ENCODE data around the gene DNAH7.
"Not testable (repeated sequence)": the region's sequence is repeated elsewhere in the genome, so short reads cannot be mapped to it uniquely, and the experiment has no call there.

DNAH7 gene

DNA sequence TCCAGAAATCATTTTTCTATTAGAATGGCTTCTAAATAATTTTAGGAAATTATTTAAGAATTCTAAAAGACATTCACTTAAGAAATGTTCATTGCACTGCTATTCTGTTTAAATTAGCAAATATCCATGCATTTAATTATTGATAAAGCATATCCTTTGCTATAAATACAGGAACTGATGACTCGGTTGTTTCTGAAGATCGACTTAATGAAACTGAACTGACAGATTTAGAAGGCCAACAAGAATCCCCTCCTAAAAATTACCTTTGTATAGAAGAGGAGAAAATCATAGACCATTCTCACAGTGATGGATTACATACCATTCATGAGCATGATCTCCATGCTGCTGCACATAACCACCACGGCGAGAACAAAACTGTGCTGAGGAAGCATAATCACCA, 352.2 kb downstream of the DNAH7 start:
- no peak for DNase-seq (ENCODE audit: low read depth)

DNA sequence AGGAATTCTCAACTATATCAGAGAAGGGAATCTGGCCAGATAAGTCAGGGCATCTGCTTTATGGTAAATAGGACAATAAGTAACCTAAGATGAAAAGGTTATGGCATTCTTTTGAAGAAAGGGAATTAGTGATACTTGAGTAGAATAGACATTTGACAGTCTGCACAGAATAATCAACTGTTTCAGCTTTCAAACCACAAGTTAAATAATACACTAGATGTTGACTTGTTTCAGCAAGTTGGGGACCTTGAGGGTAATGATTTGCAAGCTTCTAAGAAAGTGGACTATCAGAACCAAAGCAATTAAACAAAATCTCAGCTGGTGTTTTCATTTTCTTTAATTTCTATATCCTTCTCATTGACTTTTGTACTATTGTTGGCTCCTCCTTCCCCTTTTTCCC, 357.2 kb downstream of the DNAH7 start:
- DNase-seq (ENCODE audit: low read depth), result no peak

DNA sequence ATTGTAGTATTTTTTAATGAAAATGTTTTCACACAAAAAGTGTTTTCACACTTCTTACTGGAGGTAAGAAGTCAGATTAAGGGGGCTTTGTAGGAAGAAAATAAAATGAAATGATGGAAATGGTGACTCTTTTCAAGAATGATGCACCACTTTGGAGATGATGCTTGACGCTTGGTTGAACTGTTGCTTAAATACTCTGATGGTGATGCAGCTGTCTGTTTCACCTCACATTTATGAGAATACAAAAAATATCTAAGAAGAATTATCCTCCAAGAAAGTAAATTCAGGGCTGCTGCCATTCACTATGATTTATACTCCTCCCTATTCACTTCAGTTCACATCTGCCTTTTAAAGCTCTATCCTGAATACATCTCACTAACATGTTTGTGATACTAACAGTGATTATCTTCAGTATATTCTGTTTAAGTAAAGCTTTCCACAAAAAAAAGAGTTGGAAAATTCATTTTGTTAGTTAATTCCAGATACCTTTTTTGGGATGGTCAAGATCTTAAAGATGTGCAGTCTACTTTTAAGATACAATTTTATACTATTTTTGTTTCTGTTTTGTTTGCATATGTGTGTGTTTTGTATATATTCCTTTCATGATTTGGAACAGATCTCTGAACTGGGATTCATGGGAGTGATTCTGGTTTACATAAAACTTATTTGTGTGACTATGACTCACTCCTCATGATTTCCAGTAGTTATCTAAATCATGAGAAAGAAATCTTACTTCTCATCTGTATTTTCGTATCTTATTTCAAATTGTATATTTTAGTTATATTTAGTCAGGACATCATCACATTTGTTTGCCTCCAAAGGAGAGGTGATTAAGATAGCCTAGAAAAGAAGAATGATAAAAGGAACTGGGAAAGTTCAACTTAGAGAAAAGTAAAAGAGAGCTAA, 358.5 kb downstream of the DNAH7 start:
- DNase-seq (ENCODE audit: low read depth), result no peak

DNA sequence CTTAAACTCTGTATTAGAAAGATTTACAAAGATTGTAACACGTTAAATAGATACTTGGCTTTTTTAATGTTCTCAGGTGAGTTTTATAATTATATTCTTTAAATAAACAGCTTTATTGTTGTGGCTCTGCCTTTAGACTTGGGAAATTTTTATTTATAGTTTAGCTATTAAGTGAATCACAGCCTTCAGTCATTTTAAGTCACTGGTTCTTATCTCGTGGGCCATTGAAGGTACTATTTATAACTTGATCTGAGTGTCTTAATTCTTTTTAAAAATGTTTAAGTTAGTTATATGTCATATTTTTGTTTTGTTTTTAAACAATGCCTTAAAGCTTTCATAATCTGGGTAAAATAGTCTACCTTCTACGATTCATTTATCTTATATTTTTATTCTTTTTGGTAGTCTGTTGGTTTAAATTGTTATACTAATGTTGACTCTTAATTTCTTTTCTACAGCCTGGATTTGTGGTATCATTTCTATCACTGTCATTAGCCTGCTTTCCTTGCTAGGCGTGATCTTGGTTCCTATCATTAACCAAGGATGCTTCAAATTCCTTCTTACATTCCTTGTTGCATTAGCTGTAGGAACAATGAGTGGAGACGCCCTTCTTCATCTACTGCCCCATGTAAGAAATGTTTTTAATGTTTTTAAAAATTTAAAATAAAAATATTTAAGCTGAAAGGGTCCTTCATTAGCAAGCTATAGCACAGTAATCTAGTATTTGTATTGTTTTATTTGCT, 362.3 kb downstream of the DNAH7 start:
- DNase-seq (ENCODE audit: low read depth), result no peak

DNA sequence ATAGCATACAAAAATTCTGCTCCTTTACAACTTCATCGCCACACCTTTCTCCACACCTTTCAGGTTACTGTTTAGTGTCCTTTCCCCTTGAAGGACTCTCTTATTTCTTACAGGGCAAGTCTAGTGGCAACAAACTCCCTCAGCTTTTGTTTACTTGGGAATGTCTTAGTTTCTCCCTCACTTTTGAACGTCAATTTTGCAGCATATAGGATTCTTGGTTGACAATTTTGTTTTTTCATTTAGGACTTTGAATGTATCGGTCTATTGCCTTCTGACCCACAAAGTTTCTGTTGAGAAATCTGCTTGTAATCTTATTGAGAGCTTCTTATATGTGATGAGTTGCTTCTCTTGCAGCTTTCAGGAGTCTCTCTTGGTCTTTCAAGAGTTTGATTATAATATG, 368.2 kb downstream of the DNAH7 start:
- no peak for DNase-seq (ENCODE audit: low read depth)

DNA sequence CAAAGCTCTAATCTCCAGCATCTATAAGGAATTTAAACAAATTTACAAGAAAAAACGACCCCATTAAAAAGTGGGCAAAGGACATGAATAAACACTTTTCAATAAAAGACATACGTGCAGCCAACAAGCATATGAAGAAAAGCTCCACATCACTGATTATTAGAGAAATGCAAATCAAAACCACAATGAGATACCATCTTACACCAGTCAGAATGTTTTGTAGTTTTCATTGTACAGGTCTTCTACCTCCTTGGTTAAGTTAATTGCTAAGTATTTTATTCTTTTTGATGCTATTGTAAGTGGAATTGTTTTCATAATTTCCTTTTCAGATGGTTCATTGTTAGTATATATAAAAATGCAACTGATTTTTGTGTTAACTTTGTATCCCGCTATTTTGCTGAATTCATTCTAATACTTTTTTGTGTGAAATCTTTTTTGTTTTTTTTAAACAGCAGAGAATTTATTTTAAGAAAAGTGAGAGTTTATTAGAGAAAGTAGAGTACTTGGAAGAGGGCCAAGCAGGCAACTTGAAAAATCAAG, 370.9 kb downstream of the DNAH7 start:
- DNase-seq (ENCODE audit: low read depth), result no peak

DNA sequence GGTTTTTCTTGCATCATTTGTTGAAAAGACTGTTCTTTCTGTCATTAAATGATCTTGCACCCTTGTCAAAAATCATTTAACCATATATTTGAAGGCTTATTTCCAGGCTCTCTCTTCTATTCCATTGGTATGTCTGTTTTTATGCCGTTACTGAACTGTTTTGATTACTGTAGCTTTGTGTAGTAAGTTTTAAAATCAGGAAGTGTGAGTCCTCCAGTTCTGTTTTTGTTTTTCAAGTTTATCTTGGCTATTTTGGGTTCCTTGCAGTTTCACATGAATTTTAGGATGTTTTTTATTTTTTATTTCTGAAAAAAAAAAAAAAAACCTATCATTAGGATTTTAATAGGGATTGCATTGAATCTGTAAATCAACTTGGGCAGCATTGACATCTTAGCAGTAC, 372.6 kb downstream of the DNAH7 start:
- no peak for DNase-seq (ENCODE audit: low read depth)

DNA sequence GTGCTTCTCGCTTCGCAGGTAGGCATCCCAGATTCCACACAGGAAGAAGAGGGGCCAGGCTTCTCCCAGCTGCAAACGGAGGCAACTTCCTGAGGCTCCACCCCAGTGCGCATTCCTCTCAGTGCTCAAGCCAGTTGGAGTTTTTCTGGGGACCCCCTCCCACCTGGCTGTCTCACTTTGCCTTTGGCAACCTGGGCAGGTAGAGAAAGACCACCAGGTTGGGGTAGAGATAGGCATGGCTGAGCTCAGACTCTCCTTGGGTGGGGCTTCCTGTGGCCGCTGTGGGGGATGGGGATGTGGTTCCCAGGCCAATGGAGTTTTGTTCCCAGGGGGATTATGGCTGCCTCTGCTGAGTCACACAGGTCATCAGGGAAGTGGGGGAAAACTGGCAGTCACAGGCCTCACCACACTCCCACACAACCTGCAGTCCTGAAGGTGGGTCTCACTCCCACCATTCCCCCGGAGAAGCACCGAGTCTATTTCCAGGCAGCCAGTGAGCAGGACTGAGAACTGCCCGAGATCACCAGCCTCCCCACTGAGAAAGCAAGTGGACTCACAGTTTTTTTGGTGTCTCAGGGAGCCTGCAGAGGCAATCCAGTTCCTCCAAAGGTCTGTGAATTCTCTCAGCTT, 373.5 kb downstream of the DNAH7 start:
- no peak for DNase-seq (ENCODE audit: low read depth)

DNA sequence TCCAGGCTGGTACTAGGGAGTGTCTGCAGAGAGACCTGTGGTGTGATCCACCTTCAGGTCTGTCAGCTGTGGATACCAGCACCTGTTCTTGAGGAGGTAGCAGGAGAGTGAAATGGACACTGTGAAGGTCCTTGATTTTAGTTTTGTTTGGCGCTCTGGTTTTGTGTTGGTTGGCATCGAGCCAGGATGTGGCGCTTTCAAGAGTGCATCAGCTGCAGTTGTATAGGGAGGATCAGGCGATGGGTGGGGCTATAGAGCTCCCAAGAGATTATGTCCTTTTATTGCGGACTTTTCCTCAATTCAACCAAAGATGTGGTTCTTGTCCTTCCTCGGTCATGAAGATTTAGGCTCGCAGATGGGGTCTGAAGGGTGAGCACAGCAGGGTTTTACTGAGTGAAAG, 374.1 kb downstream of the DNAH7 start:
- DNase-seq (ENCODE audit: low read depth), result no peak

DNA sequence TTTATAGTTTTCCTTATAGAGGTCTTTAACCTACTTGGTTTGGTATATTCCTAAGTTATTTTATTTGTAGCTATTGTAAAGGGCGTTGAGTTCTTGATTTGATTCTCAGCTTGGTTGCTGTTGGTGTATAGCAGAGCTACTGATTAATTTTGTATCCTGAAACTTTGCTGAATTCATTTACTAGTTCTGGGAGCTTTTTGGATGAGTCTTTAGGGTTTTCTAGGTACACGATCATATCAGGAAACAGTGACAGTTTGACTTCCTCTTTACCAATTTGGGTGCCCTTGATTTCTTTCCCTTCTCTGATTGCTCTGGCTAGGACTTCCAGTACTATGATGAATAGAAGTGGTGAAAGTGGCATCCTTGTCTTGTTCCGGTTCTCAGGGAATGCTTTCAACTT, 376.1 kb downstream of the DNAH7 start:
- DNase-seq (ENCODE audit: low read depth), result not testable (repeated sequence)

All from CMK (cell line).